Duodenal mucosa (tissue), 2 donors: Measurements from ENCODE around the gene DKKL1.

Source experiments
- H3K27ac ChIP-seq: one replicate; pipeline ENCODE4 v1.7.0; 2013; ENCODE audit warnings: low read depth, low read length
- H3K27me3 ChIP-seq, 2 donors: one replicate each; pipeline ENCODE4 v1.7.0; 2013; ENCODE audit warnings: low read length in 2 of 2, control low read depth in 1 of 2; ENCODE audit not compliant: insufficient read depth in 2 of 2, control insufficient read depth in 1 of 2
- H3K36me3 ChIP-seq, 2 donors: one replicate each; pipeline ENCODE4 v1.7.0; 2013; ENCODE audit warnings: low read length in 2 of 2, control low read depth in 1 of 2; ENCODE audit not compliant: insufficient read depth in 2 of 2, control insufficient read depth in 1 of 2
- H3K4me1 ChIP-seq, 2 donors: one replicate each; pipeline ENCODE4 v1.7.0; 2013; ENCODE audit warnings: low read length in 2 of 2, control low read depth in 1 of 2; ENCODE audit not compliant: insufficient read depth in 2 of 2, control insufficient read depth in 1 of 2
- H3K4me3 ChIP-seq, 2 donors: one replicate each; pipeline ENCODE4 v1.7.0; 2013; ENCODE audit warnings: low read length in 2 of 2, low read depth in 1 of 2
- H3K9ac ChIP-seq, 2 donors: one replicate each; pipeline ENCODE4 v1.7.0; 2013; ENCODE audit warnings: low read length in 2 of 2, low read depth in 1 of 2
- H3K9me3 ChIP-seq, 2 donors: one replicate each; pipeline ENCODE4 v1.7.0; 2013; ENCODE audit warnings: low read length in 2 of 2, control low read depth in 1 of 2; ENCODE audit not compliant: control insufficient read depth in 1 of 2

The DKKL1 gene

GRCh38 chr19:49409441-49410029, 45.9 kb downstream of the DKKL1 start:
- Histone ChIP-seq H3K36me3 (no peaks in the 10 kb centered on the region), H3K27ac (no peak overlapping the region), H3K4me1 (peaks cover 4 to 8% of the 10 kb centered on the region in 2 donors), H3K27me3 (no peaks in the 10 kb centered on the region), H3K9me3 (no peaks in the 10 kb centered on the region), H3K9ac (no peak overlapping the region), H3K4me3 (no peak overlapping the region)

DNA sequence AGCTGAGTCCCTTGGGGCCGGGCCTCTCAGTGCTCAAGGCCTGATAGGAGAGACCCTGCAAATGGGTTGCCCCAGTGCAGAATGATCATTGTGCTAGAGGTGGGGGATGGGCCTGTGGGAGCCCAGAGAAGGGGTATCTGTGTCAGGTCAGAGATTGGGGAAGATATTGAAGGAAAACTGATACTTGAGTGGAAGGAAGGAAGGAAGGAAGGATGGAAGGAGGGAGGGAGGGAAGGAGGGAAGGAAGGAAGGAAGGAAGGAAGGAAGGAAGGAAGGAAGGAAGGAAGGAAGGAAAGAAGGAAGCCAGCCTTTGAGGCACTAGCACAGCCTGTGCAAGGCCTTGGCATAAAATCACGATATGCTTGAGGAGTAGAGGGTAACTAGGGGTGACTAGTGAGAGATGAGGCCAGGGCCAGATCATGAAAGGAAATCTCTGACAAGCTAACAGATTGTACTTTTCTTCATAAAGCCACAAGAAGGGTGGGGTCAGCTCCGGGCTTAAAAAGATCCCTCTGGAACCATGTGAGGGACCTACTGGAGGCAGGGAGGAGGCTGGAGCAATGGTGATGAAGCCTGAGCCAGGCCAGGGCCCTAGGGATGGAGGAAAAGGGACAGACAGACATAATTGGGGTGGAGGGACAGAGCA, 48.1 kb downstream of the DKKL1 start:
- Histone ChIP-seq H3K4me1 (peaks cover 4 to 8% of the 10 kb centered on the region in 2 donors), H3K36me3 (no peaks in the 10 kb centered on the region), H3K9ac (no peak overlapping the region), H3K27ac (no peak overlapping the region), H3K27me3 (no peaks in the 10 kb centered on the region), H3K4me3 (no peak overlapping the region), H3K9me3 (no peaks in the 10 kb centered on the region)

DNA sequence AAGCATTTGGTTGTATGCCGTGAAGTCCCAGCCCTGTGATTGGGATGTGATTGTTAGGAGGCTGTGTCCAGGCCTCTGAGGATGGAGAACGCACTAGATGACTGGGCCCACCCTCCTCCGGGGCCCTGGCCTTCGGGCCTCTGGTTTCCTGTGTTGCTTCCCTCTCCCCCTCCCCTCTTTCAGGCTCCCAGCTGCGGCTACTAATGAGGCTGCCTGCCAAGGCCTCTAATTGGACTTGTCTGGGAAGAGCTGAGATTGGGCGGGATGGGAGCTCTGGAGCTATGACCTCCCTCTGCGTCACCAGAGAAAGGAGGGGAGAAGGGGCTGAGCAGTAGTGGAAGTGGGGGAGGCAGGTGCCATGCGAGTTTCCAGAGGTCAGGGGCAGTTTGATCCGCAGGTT, 49.7 kb downstream of the DKKL1 start:
- H3K9me3 ChIP-seq: no peaks in the 10 kb centered on the region
- H3K27me3 ChIP-seq: peaks cover 4% of the 10 kb centered on the region in 2 donors
- peaks cover 4 to 8% of the 10 kb centered on the region in 2 donors for H3K4me1 ChIP-seq
- H3K36me3 ChIP-seq: no peaks in the 10 kb centered on the region
- no peak overlapping the region for H3K4me3 ChIP-seq
- no peak overlapping the region for H3K27ac ChIP-seq
- H3K9ac ChIP-seq: no peak overlapping the region

GRCh38 chr19:49414256-49414655, 50.6 kb downstream of the DKKL1 start:
- Histone ChIP-seq H3K27me3 (peaks cover 9 to 12% of the 10 kb centered on the region in 2 donors), H3K27ac (no peak overlapping the region)

DNA sequence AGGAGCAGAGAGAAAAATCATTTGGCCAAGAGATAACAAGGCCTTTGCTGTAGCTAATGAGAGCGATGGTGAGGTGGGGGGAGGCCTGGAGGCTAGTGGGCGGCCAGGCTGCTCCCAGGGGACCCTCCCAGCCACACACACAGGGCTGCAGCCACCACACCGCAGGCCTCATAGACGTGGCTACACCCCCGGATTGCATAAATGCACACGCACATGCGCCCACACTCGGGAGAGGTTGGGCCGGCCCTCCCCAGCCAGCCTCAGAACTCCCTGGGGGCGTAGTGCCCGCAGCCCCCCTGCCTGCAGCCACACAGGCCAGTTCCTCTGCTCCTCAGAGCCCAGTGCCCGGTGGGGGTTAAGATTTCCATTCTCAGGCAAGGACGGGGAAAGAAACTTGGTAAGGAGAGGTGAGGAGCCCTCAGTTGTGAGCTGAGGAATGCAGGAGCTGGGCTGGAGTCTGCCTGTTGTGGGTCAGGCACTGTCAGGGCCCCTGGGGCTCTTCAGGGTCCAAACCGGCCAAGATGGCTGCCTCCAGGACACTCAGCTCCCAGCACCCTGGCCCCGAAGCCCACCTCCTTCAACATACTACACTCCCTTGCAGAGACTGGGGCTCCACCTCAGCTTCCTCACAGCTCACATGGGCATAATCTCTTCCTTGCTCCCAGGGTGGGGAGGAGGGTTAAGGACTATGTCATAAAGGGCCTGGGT, 51.6 kb downstream of the DKKL1 start:
- Histone ChIP-seq H3K9me3 (no peaks in the 10 kb centered on the region), H3K27ac (no peak overlapping the region), H3K4me1 (no peaks in the 10 kb centered on the region), H3K36me3 (no peaks in the 10 kb centered on the region), H3K27me3 (peaks cover 18 to 21% of the 10 kb centered on the region in 2 donors), H3K9ac (no peak overlapping the region), H3K4me3 (no peak overlapping the region)

More at GRCh38 chr19:49414256-49414655, 50.6 kb downstream of the DKKL1 start:
- H3K36me3 ChIP-seq: no peaks in the 10 kb centered on the region
- H3K9me3 ChIP-seq: no peaks in the 10 kb centered on the region
- no peak overlapping the region for H3K4me3 ChIP-seq
- peaks cover 0 to 1% of the 10 kb centered on the region in 2 donors for H3K4me1 ChIP-seq
- no peak overlapping the region for H3K9ac ChIP-seq

- Histone ChIP-seq H3K36me3 (no peaks in the 10 kb centered on the region), H3K27ac (no peak overlapping the region), H3K9me3 (no peaks in the 10 kb centered on the region), H3K27me3 (peaks cover 24 to 26% of the 10 kb centered on the region in 2 donors), H3K4me3 (no peak overlapping the region), H3K9ac (no peak overlapping the region), H3K4me1 (no peaks in the 10 kb centered on the region)
These were observed 52.1 kb downstream of the DKKL1 start for GRCh38 chr19:49415810-49416200.

- no peaks in the 10 kb centered on the region for H3K36me3 ChIP-seq
- no peak overlapping the region for H3K9ac ChIP-seq
- peaks cover 35 to 38% of the 10 kb centered on the region in 2 donors for H3K27me3 ChIP-seq
- H3K4me3 ChIP-seq: no peak overlapping the region
- peaks cover 0 to 7% of the 10 kb centered on the region in 2 donors for H3K4me1 ChIP-seq
- no peak overlapping the region for H3K27ac ChIP-seq
- no peaks in the 10 kb centered on the region for H3K9me3 ChIP-seq
These were observed 53.4 kb downstream of the DKKL1 start for GRCh38 chr19:49417088-49417487.

GRCh38 chr19:49418511-49418910, 54.8 kb downstream of the DKKL1 start:
- no peak overlapping the region for H3K27ac ChIP-seq
- H3K9ac ChIP-seq: no peak overlapping the region
- no peaks in the 10 kb centered on the region for H3K9me3 ChIP-seq
- peaks cover 0 to 7% of the 10 kb centered on the region in 2 donors for H3K4me1 ChIP-seq
- H3K27me3 ChIP-seq: peaks cover 49 to 52% of the 10 kb centered on the region in 2 donors
- no peaks in the 10 kb centered on the region for H3K36me3 ChIP-seq
- H3K4me3 ChIP-seq: no peak overlapping the region

DNA sequence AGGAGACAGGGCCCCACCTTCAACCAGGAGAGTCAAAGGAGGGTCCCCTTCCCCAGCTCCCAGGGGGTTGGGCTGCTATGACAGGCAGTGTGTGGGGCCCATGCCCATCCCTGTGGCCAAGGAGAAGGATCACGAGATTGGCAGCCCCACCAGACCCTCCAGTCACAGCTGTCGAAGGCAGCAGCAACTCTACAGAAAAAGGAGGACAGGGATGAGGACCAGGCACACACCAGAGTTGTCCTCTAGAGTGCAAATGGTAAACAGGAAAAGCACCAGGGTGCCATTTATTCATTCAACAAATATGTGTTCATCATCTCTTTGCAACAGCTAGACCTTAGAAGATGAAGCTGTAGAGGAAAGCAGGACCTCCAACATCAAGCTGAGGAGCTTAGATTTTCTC, 55.5 kb downstream of the DKKL1 start:
- Histone ChIP-seq H3K4me3 (no peak overlapping the region), H3K27me3 (peaks cover 56 to 58% of the 10 kb centered on the region in 2 donors), H3K9me3 (no peaks in the 10 kb centered on the region), H3K9ac (no peak overlapping the region), H3K27ac (no peak overlapping the region), H3K36me3 (no peaks in the 10 kb centered on the region), H3K4me1 (peaks cover 0 to 7% of the 10 kb centered on the region in 2 donors)

DNA sequence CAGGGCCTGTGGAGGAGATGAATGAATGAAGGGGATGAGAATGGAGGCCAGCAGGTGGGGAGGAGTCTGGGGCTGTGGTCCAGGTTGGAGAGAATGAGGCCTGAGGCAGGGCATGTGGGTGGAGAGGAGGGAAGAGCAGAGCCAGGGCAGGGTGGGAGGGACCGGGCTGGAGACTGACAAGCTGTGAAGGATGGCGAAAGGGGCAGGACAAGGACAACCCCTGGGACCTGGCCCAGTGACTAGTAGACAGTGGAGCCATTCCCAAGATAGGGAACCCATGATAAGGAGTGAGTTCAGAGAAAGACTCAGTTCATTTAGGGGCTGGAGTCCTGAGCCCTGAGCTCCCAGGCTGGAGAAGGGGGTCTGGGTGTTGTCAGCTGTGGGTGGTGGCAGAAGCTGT, 56.5 kb downstream of the DKKL1 start:
- Histone ChIP-seq H3K4me1 (peaks cover 0 to 7% of the 10 kb centered on the region in 2 donors), H3K36me3 (no peaks in the 10 kb centered on the region), H3K27me3 (peaks cover 64% of the 10 kb centered on the region in 2 donors), H3K9ac (no peak overlapping the region), H3K4me3 (no peak overlapping the region), H3K9me3 (no peaks in the 10 kb centered on the region), H3K27ac (no peak overlapping the region)
